Measurements from ENCODE around the gene SEC14L5. TPM values are rescaled to one million over a fixed set of nuclear protein-coding genes. Genes with fewer than 3 reads are reported as not detected.

Gene SEC14L5
- total RNA-seq, 4 donors from 2014 or later = 0.32 to 6.2 (median 0.53) TPM

DNA sequence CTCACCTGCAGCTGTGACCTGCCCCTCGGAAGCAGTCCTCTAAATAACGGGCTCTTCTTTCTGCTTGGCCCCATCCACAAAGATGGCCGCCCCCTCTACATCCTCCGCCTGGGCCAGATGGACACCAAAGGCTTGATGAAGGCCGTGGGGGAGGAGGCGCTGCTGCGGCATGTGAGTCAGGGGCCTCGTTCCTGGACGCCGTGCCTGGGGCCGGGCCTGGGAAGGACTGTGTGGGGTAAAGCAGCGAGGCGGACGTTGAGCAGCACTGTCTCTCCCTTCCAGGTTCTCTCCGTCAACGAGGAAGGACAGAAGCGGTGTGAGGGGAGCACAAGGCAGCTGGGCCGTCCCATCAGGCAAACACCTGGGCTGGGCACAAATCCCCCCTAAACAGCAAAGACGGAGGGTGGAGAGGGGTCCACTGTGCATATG lies 42.5 kb downstream of the SEC14L5 start:
- in situ Hi-C loops (cut with MboI; ENCODE audit: low pct_ligation_motif_present in 1 of 4, low pct_unique_long_range_greater_than_20kb in 1 of 4, low sequenced_read_pairs in 3 of 4) = no loop called here
- no peaks in the 10 kb centered on the region for H3K36me3 ChIP-seq
- no peak overlapping the region for H3K27ac ChIP-seq
- H3K27me3 ChIP-seq = no peaks in the 10 kb centered on the region
- DNase-seq = no peak
- intact Hi-C loops (cut with DNase I; ENCODE audit: low total_unique reads) = no loop called here
- no peaks in the 10 kb centered on the region for H3K4me1 ChIP-seq
- H3K4me3 ChIP-seq = no peak overlapping the region
- WGBS, 2 donors (ENCODE audit: low coverage in 1 of 2) = 88 to 95% methylated on average over 4 to 19 of the region's 19 CpGs
- no peaks in the 10 kb centered on the region for H3K9me3 ChIP-seq
- TF ChIP-seq, protein P1, sequence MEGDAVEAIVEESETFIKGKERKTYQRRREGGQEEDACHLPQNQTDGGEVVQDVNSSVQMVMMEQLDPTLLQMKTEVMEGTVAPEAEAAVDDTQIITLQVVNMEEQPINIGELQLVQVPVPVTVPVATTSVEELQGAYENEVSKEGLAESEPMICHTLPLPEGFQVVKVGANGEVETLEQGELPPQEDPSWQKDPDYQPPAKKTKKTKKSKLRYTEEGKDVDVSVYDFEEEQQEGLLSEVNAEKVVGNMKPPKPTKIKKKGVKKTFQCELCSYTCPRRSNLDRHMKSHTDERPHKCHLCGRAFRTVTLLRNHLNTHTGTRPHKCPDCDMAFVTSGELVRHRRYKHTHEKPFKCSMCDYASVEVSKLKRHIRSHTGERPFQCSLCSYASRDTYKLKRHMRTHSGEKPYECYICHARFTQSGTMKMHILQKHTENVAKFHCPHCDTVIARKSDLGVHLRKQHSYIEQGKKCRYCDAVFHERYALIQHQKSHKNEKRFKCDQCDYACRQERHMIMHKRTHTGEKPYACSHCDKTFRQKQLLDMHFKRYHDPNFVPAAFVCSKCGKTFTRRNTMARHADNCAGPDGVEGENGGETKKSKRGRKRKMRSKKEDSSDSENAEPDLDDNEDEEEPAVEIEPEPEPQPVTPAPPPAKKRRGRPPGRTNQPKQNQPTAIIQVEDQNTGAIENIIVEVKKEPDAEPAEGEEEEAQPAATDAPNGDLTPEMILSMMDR (IDR thresholded peaks at IDR 0.05) = no peak
- TF ChIP-seq POLR2A (IDR thresholded peaks at IDR 0.05) = no peak
- no peak for TF ChIP-seq EP300 (IDR thresholded peaks at IDR 0.05; ENCODE audit: low read depth)
- no peak for TF ChIP-seq POLR2AphosphoS5 (IDR thresholded peaks at IDR 0.05)

DNA sequence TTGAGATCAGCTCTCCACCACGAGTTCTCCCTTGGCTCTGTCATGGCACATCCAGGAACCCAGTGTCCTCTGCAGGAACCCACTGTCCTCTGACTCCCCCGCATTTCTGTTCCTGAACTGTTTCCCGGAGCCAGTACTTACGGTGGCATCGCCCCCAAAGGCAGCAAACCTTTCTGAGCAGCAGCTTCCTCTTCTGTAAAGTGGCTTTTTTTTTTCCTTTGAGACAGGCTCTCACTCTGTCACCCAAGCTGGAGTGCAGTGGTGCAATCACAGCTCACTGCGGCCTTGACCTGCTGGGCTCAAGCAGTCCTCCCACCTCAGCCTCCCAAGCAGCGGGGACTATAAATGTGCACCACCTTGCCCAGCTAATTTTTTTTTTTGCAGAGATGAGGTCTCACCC lies 43.4 kb downstream of the SEC14L5 start:
- in situ Hi-C loops (cut with MboI; ENCODE audit: low pct_ligation_motif_present in 1 of 4, low pct_unique_long_range_greater_than_20kb in 1 of 4, low sequenced_read_pairs in 3 of 4) (no loop called here), intact Hi-C loops (cut with DNase I; ENCODE audit: low total_unique reads) (no loop called here)
- 57 to 78% methylated on average over 5 to 7 of the region's 7 CpGs for WGBS, 2 donors (ENCODE audit: low coverage in 1 of 2)
- DNase-seq = no peak
- Histone ChIP-seq H3K4me3 (no peak overlapping the region), H3K27ac (no peak overlapping the region), H3K36me3 (no peaks in the 10 kb centered on the region), H3K4me1 (no peaks in the 10 kb centered on the region), H3K9me3 (no peaks in the 10 kb centered on the region), H3K27me3 (no peaks in the 10 kb centered on the region)
- TF ChIP-seq POLR2A (IDR thresholded peaks at IDR 0.05) = no peak

DNA sequence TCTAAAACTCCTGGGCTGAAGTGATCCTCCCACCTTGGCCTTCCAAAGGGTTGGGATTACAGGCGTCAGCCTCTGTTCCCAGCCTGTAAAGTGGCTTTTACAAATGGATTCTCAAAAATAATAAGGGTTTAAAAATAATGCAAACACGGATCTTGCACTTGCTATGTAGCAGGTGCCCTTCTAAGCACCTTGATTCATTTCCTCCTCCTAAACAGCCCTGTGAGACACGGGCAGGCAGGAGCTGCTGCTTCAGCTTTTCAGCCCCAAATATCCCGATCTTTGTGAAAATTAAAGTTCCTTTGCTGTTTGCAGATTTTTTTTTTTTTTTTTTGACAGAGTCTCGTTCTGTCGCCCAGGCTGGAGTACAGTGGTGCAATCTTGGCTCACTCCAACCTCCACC lies 43.9 kb downstream of the SEC14L5 start:
- no peaks in the 10 kb centered on the region for H3K4me1 ChIP-seq
- DNase-seq = no peak
- no peaks in the 10 kb centered on the region for H3K27me3 ChIP-seq
- no peak overlapping the region for H3K27ac ChIP-seq
- H3K9me3 ChIP-seq = no peaks in the 10 kb centered on the region
- H3K36me3 ChIP-seq = no peaks in the 10 kb centered on the region
- no peak for TF ChIP-seq EP300 (IDR thresholded peaks at IDR 0.05; ENCODE audit: low read depth)
- TF ChIP-seq POLR2AphosphoS5 (IDR thresholded peaks at IDR 0.05) = no peak
- TF ChIP-seq POLR2A (IDR thresholded peaks at IDR 0.05) = no peak
- TF ChIP-seq, protein P1 (IDR thresholded peaks at IDR 0.05) = no peak
- 66 to 68% methylated on average over 4 to 6 of the region's 6 CpGs for WGBS, 2 donors (ENCODE audit: low coverage in 1 of 2)
- intact Hi-C loops (cut with DNase I; ENCODE audit: low total_unique reads) = no loop called here
- in situ Hi-C loops (cut with MboI; ENCODE audit: low pct_ligation_motif_present in 1 of 4, low pct_unique_long_range_greater_than_20kb in 1 of 4, low sequenced_read_pairs in 3 of 4) = no loop called here
- H3K4me3 ChIP-seq = no peak overlapping the region

DNA sequence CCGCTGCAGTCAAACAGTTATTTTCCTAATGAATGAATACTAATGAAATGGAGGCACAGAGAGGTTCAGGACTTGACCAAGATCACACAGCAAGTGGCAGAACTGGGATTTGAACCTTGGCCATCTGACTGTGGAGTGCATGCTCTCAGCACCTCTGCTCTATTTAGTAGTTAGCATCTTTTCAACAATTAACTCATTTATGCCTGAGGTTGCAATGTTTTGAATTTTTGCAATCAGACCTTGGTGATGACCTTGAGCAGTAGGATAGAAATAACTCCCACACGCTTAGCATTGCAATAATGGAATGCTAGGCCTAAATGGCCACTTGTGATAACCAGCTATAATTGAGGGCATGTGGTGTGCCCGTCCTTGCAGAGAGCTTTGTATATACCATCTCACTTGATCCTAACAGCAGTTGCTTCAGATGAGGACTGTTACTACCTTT lies 44.6 kb downstream of the SEC14L5 start:
- in situ Hi-C loops (cut with MboI; ENCODE audit: low pct_ligation_motif_present in 1 of 4, low pct_unique_long_range_greater_than_20kb in 1 of 4, low sequenced_read_pairs in 3 of 4) = no loop called here
- H3K36me3 ChIP-seq = no peaks in the 10 kb centered on the region
- WGBS, 2 donors (ENCODE audit: low coverage in 1 of 2) = 75 to 90% methylated on average over 2 to 3 of the region's 3 CpGs
- H3K4me3 ChIP-seq = no peak overlapping the region
- intact Hi-C loops (cut with DNase I; ENCODE audit: low total_unique reads) = no loop called here
- TF ChIP-seq EP300 (IDR thresholded peaks at IDR 0.05; ENCODE audit: low read depth) (no peak), POLR2A (IDR thresholded peaks at IDR 0.05) (no peak), POLR2AphosphoS5 (IDR thresholded peaks at IDR 0.05) (no peak)
- TF ChIP-seq, protein P1 (IDR thresholded peaks at IDR 0.05) = no peak
- no peaks in the 10 kb centered on the region for H3K27me3 ChIP-seq
- H3K4me1 ChIP-seq = no peaks in the 10 kb centered on the region
- H3K9me3 ChIP-seq = no peaks in the 10 kb centered on the region
- no peak for DNase-seq
- no peak overlapping the region for H3K27ac ChIP-seq

DNA sequence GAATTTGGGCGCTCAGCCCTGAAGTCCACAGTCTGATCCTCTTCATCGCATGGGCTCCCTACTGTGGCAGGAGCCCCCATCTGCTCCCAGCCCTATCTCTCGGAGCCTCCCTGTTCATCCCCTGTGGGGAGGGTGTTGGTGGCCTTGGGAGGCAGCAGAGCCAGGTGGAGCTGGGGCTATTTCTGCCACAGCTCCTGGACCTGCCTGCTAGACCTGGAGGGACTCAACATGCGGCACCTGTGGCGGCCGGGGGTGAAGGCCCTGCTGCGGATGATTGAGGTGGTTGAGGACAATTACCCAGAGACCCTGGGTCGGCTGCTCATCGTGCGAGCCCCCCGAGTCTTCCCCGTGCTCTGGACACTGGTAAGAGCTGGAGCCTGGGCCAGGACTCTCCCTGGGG lies 45.1 kb downstream of the SEC14L5 start:
- no peak overlapping the region for H3K27ac ChIP-seq
- no peaks in the 10 kb centered on the region for H3K4me1 ChIP-seq
- 88% methylated on average over 12 of the region's 12 CpGs; no CpG with 5 or more reads in 1 of the 2 donors for WGBS, 2 donors (ENCODE audit: low coverage in 1 of 2)
- no peaks in the 10 kb centered on the region for H3K36me3 ChIP-seq
- TF ChIP-seq POLR2AphosphoS5 (IDR thresholded peaks at IDR 0.05) (no peak), POLR2A (IDR thresholded peaks at IDR 0.05) (no peak), EP300 (IDR thresholded peaks at IDR 0.05; ENCODE audit: low read depth) (no peak)
- TF ChIP-seq, protein P1 (IDR thresholded peaks at IDR 0.05) = no peak
- intact Hi-C loops (cut with DNase I; ENCODE audit: low total_unique reads) (no loop called here), in situ Hi-C loops (cut with MboI; ENCODE audit: low pct_ligation_motif_present in 1 of 4, low pct_unique_long_range_greater_than_20kb in 1 of 4, low sequenced_read_pairs in 3 of 4) (no loop called here)
- DNase-seq = no peak
- H3K9me3 ChIP-seq = no peaks in the 10 kb centered on the region
- H3K27me3 ChIP-seq = no peaks in the 10 kb centered on the region
- H3K4me3 ChIP-seq = no peak overlapping the region
